ENCODE data around the gene ACVR2B.

ACVR2B gene

DNA sequence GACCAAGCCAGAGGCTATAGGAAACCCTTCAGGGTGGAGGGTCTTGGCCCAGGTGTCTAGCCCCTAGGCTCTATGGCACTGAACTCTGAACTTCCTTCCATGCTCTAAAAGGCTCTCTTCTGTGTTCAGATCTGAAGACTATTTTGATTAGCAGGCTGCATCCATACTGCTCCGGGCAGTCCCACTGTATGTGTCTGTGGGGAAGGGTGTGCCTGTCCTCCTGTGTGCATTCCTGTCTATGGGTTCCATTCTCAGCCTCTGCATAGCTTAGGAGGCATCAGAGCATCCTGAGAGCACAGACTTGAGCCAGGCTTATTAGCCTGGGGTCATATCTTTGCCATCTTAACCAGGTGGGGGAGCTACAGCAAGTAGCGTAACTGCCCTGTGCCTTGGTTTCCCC lies 80.5 kb downstream of the ACVR2B start:
- DNase-seq: no peak

DNA sequence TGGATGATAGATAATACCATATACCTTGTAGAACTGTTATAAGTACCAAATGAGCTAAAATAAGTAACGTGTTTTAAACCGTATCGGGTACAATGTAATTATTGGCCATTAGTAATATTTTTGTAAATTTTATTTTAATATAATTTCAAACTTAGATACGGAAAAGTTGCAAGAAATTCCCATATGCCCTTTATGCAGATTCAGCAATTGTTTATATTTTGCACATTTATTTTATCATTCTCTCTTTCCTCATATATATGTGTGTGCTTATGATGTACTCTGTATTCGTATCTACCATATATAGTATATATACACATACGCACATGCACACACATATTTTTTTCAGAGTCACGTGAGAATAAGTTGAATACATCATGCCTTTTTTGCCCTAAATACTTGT lies 80.9 kb downstream of the ACVR2B start:
- no peak for DNase-seq

DNA sequence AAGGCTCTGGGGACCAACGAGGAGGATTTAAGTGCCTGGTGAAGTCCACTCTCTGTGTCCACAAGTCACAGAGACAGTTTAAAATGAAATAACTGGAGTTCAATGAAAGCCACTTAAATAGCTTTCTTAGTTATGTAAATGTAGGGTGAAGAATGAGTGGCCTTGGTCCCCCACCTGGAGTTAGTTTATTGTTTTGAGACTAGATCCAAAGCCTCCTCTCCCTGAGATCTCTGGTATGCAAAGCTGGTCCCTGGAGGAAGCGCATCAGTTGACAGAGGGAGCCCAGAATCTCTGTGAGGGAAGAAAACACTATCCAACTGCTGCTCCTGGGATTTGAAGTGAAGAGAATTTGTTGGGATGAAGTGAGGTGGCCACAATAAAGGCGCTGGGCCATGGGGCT lies 83.0 kb downstream of the ACVR2B start:
- DNase-seq: no peak

DNA sequence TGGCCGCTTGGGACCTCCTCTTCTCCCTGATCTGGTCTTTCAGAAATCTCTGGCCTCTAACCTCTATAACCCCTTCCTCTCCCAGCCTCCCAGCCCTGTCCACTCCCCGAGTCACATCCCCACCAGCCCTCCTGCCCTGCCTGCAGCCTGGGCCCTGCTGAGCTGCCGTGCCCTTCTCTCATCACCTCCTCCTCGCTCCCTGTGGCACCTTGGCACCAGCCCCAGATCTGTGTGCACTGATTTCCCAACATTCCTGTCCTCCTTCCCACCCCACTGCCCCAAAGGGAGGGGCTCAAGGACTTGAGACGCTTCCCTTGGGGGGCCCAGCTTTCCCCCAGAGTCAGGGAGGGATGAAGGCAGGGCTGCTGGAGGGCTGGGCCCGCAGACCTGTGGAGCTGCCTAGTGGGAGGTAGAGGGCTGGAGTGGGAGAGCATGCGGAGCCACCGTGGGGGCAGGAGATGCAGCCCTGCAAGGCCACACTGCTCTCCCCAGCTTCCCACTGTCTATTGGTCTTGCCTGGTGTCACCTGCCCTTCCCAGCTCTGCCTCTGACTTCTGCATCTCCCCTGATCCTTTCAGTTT lies 85.2 kb downstream of the ACVR2B start:
- DNase-seq: no peak

DNA sequence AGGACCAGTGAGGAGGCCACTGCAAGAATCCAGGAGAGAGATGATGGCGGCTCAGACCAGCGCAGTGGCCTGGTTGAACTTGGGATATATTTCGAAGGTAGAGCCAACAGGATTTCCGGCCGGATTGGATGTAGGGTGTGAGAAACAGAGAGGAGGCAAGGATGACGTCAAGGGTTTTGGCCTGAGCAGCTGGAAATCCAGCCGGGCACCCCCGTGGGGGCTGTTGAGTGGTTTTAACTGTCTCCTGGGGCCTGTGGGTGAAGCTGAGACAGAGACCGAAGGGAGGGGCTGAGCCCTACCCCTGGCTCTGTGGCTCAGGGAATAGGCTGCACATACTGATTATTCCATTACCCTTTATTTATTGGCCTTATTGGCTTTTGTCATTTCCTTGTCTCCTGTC lies 88.1 kb downstream of the ACVR2B start:
- DNase-seq: no peak

Measured in activated CD4-positive, alpha-beta T cell treated with anti-CD3 and anti-CD28 coated beads, Interleukin-10, Interleukin-2, amounts not matched to agents 100 ng/mL and 50 ng/mL, durations not matched to agents 16 hours and 8 hours (primary cell).